Activated CD4-positive, alpha-beta memory T cell treated with anti-CD3 and anti-CD28 coated beads, Interleukin-2, amount 10 ng/mL, durations not matched to agents 7 days and 5 days (primary cell): ENCODE measurements around the gene MAP7. TPM values are rescaled to one million over a fixed set of nuclear protein-coding genes. Genes with fewer than 3 reads are reported as not detected.
"Not testable (repeated sequence)": the region's sequence is repeated elsewhere in the genome, so short reads cannot be mapped to it uniquely, and the experiment has no call there.

Experiments used
- CTCF ChIA-PET: fragments of 350-600 bp; sonication (Branson Sonifier 250); formaldehyde crosslinking; loops from one replicate; lab custom pipeline; 2021; ENCODE audit warnings: antibody characterized with exemption, inconsistent platforms; lab: Charles Lee
- POLR2A ChIA-PET: fragments of 350-600 bp; sonication (Branson Sonifier 250); formaldehyde crosslinking; loops from one replicate; lab custom pipeline; 2021; ENCODE audit warnings: antibody characterized with exemption; lab: Charles Lee
- DNase-seq: peaks from one replicate; pipeline ENCODE4 v3.0.0-alpha.2; 2020
- H3K27ac Mint-ChIP-seq: one replicate; pipeline ENCODE4 v1.8.0; 2021; ENCODE audit warnings: mild to moderate bottlenecking, mixed read lengths
- H3K27me3 Mint-ChIP-seq: one replicate; pipeline ENCODE4 v1.8.0; 2021; ENCODE audit warnings: mixed read lengths
- H3K36me3 Mint-ChIP-seq: one replicate; pipeline ENCODE4 v1.8.0; 2021; ENCODE audit warnings: low read depth, mixed read lengths
- H3K4me1 Mint-ChIP-seq: one replicate; pipeline ENCODE4 v1.8.0; 2021; ENCODE audit warnings: mixed read lengths
- H3K4me3 Mint-ChIP-seq: one replicate; pipeline ENCODE4 v1.8.0; 2021; ENCODE audit warnings: mild to moderate bottlenecking, mixed read lengths
- H3K9me3 Mint-ChIP-seq: one replicate; pipeline ENCODE4 v1.8.0; 2021; ENCODE audit warnings: mixed read lengths
- total RNA-seq, 2 experiments: library from RNA; stranded (reverse); gene quantifications; one replicate each; pipeline ENCODE4 v1.2.3, GENCODE V29; 2021

Gene MAP7
- total RNA-seq, 2 experiments from 2014 or later, result 1.4 to 1.8 TPM

GRCh38 chr6:136584290-136584689 is 34.1 kb upstream of the MAP7 start:
- DNase-seq, H3K27ac Mint-ChIP-seq, H3K9me3 Mint-ChIP-seq, H3K27me3 Mint-ChIP-seq, H3K4me3 Mint-ChIP-seq, POLR2A ChIA-PET, H3K4me1 Mint-ChIP-seq: not testable (repeated sequence)
- peaks cover 55% of the 10 kb centered on the region for H3K36me3 Mint-ChIP-seq
- CTCF ChIA-PET, result interaction anchor here (0.6 to 2.6 kb wide), 5 partner anchors 10 to 208 kb away, joined by 3 to 21 read pairs (median 3); partner anchors contain the start of genes MAP3K5 and MAP7

DNA sequence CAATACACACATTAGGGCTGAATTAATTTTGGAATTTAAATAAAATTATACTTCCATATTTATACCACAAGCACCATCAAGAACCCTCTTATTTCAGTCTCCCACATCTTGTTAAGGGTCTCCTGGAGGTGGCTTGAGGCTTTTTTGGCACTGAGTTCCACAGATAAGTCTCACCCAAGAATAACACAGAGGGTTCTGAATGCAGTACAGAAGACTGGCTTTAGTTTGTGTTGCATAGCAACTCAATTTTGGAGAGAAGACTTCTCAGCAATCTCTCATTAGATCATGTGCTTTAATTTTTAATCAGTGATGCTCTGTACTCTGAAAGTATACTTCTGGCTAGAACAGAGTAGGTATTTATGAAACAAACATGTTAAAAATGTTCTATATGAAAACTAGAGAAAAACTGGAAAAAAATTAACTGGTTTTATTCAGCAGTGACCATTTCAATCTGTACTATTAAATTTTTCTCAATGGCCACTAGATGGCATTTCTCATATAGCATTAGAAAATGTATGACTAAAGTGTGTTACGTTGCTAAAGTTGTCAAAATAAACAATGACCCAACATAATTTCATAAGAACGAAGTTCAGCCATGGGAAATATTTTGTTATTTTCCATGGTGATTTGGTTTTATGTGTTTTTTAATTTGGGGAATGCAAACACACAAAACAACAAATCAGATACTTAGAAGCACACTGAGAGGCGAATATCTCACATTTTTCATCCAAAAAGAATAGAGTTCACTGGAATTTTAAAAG is 32.7 kb upstream of the MAP7 start:
- Mint-ChIP-seq H3K27ac (no peak overlapping the region), H3K9me3 (no peaks in the 10 kb centered on the region), H3K27me3 (no peaks in the 10 kb centered on the region), H3K36me3 (peaks cover 52% of the 10 kb centered on the region), H3K4me3 (no peak overlapping the region), H3K4me1 (peaks cover 6% of the 10 kb centered on the region)
- no peak for DNase-seq
- CTCF ChIA-PET, result no interaction called here
- POLR2A ChIA-PET, result interaction anchor here (1.7 kb wide), 1 partner anchor 210 kb away, joined by 7 read pairs; the partner anchor contains the start of gene MAP3K5

GRCh38 chr6:136579800-136580199 is 29.6 kb upstream of the MAP7 start:
- no peak for DNase-seq
- Mint-ChIP-seq H3K4me3 (no peak overlapping the region), H3K27me3 (no peaks in the 10 kb centered on the region), H3K36me3 (peaks cover 60% of the 10 kb centered on the region), H3K27ac (no peak overlapping the region), H3K9me3 (no peaks in the 10 kb centered on the region), H3K4me1 (no peaks in the 10 kb centered on the region)
- POLR2A ChIA-PET, result no interaction called here
- CTCF ChIA-PET, result no interaction called here

- Mint-ChIP-seq H3K27ac (no peak overlapping the region), H3K36me3 (peaks cover 57% of the 10 kb centered on the region), H3K4me1 (no peaks in the 10 kb centered on the region), H3K27me3 (no peaks in the 10 kb centered on the region), H3K9me3 (peaks cover 7% of the 10 kb centered on the region), H3K4me3 (no peak overlapping the region)
- ChIA-PET POLR2A (no interaction called here), CTCF (no interaction called here)
- no peak for DNase-seq
Measured at GRCh38 chr6:136576821-136577220, 26.6 kb upstream of the MAP7 start.

DNA sequence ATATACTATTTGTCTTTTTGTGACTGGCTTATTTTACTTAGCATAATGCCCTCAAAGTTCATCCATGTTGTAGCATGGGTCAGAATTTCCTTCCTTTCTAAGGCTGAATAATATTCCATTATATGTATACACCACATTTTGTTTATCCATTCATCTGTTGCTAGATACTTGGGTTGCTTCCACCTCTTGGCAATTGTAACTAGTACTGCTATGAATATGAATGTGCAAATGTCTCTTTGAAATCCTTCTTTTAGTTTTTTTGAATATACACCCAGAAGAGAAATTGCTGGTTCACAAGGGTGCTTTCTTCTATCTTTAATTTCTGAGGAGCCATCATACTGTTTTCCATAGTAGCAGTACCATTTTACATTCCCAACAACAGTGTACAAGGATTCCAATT is 21.3 kb upstream of the MAP7 start:
- Mint-ChIP-seq H3K27ac (no peak overlapping the region), H3K27me3 (no peaks in the 10 kb centered on the region), H3K4me1 (no peaks in the 10 kb centered on the region), H3K4me3 (no peak overlapping the region), H3K36me3 (peaks cover 56% of the 10 kb centered on the region), H3K9me3 (peaks cover 19% of the 10 kb centered on the region)
- POLR2A ChIA-PET, result no interaction called here
- CTCF ChIA-PET, result no interaction called here
- DNase-seq, result no peak

DNA sequence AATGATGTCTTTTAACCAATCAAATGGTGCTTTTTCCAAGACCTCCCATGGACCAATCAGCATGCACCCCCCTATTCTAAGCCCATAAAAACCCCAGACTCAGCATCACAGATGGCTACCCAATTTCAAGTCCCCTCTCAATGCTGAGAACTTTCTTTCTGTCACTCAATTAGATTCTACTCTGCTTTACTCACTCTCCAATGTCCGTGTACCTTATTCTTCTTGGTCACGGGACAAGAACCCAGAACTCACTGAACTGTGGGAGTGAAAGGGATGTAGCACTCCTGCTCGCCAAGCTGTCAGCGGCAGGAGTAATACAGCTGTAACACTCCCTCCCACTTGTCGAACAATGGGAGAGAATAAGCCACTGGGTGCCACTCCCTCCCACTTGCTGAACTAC is 20.8 kb upstream of the MAP7 start:
- ChIA-PET CTCF (no interaction called here), POLR2A (no interaction called here)
- Mint-ChIP-seq H3K36me3 (peaks cover 54% of the 10 kb centered on the region), H3K27ac (no peak overlapping the region), H3K27me3 (no peaks in the 10 kb centered on the region), H3K4me3 (no peak overlapping the region), H3K4me1 (no peaks in the 10 kb centered on the region), H3K9me3 (peaks cover 19% of the 10 kb centered on the region)
- DNase-seq, result no peak

GRCh38 chr6:136568129-136568528 is 17.9 kb upstream of the MAP7 start:
- Mint-ChIP-seq H3K36me3 (peaks cover 51% of the 10 kb centered on the region), H3K9me3 (peaks cover 14% of the 10 kb centered on the region), H3K4me3 (no peak overlapping the region), H3K4me1 (peaks cover 11% of the 10 kb centered on the region), H3K27me3 (no peaks in the 10 kb centered on the region), H3K27ac (no peak overlapping the region)
- ChIA-PET CTCF (no interaction called here), POLR2A (no interaction called here)
- no peak for DNase-seq

GRCh38 chr6:136567688-136568087 is 17.5 kb upstream of the MAP7 start:
- no peaks in the 10 kb centered on the region for H3K27me3 Mint-ChIP-seq
- no peak for DNase-seq
- H3K9me3 Mint-ChIP-seq, result peaks cover 14% of the 10 kb centered on the region
- CTCF ChIA-PET, result no interaction called here
- peaks cover 48% of the 10 kb centered on the region for H3K36me3 Mint-ChIP-seq
- no peak overlapping the region for H3K27ac Mint-ChIP-seq
- POLR2A ChIA-PET, result interaction anchor here (1.0 kb wide), 1 partner anchor 224 kb away, joined by 3 read pairs; the partner anchor contains the start of gene MAP3K5
- H3K4me3 Mint-ChIP-seq, result no peak overlapping the region
- H3K4me1 Mint-ChIP-seq, result peaks cover 15% of the 10 kb centered on the region

DNA sequence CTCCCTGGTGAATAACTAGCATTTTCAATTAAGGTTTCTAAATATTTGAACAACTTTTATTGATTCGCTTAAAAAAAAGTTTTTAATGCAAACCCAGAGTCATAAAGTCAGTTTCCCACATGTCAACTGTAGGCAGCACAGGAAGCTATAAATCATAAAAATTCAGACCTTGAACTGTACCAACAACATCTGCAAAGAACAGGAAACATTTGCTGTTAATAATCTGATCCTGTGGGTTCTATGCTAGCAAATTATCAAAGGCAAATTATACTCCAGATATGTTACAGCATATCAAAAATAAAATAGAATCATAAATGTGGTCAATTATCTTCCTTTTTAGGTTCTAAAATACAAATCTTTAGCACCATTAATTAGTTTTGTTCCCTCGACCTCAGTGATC is 16.6 kb upstream of the MAP7 start:
- CTCF ChIA-PET, result no interaction called here
- Mint-ChIP-seq H3K9me3 (peaks cover 13% of the 10 kb centered on the region), H3K36me3 (peaks cover 45% of the 10 kb centered on the region), H3K27ac (no peak overlapping the region), H3K4me1 (peaks cover 17% of the 10 kb centered on the region), H3K4me3 (no peak overlapping the region), H3K27me3 (no peaks in the 10 kb centered on the region)
- POLR2A ChIA-PET, result interaction anchor here (1.0 kb wide), 1 partner anchor 225 kb away, joined by 3 read pairs; the partner anchor contains the start of gene MAP3K5
- no peak for DNase-seq

- Mint-ChIP-seq H3K36me3 (peaks cover 44% of the 10 kb centered on the region), H3K27me3 (no peaks in the 10 kb centered on the region), H3K9me3 (peaks cover 5% of the 10 kb centered on the region), H3K4me3 (no peak overlapping the region), H3K27ac (no peak overlapping the region), H3K4me1 (peaks cover 17% of the 10 kb centered on the region)
- DNase-seq, result no peak
- ChIA-PET POLR2A (no interaction called here), CTCF (no interaction called here)
Measured at GRCh38 chr6:136566007-136566487, 15.8 kb upstream of the MAP7 start.

DNA sequence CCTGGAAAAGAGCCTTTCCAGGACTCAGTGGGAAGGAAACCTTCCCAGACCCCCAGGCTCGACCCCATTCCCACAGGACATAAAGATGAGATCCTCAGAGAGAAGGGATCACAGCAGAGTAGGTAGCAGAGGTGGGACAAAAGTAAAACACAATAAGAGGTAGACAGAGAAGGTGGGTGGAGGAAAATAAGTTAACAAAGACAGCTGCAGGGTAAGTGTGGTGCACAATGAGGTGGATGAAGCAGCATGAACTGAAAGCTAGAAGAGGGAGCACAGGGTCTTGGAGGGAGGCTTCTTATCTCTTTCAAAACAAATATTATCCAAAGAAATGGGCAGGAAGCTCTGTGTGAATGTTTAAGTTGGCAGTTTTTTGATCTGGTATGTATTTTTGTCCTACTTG is 14.0 kb upstream of the MAP7 start:
- Mint-ChIP-seq H3K4me1 (peaks cover 17% of the 10 kb centered on the region), H3K27me3 (no peaks in the 10 kb centered on the region), H3K9me3 (no peaks in the 10 kb centered on the region), H3K36me3 (peaks cover 39% of the 10 kb centered on the region), H3K27ac (peak overlapping the region; percentile 12), H3K4me3 (no peak overlapping the region)
- CTCF ChIA-PET, result interaction anchor here (1.0 to 2.9 kb wide), 2 partner anchors 13 to 228 kb away, joined by 4 to 10 read pairs; partner anchors contain the start of genes MAP3K5 and MAP7
- POLR2A ChIA-PET, result interaction anchor here (1.0 to 1.5 kb wide), 2 partner anchors 14 to 17 kb away, joined by 3 read pairs; partner anchors contain the start of gene MAP7
- no peak for DNase-seq

DNA sequence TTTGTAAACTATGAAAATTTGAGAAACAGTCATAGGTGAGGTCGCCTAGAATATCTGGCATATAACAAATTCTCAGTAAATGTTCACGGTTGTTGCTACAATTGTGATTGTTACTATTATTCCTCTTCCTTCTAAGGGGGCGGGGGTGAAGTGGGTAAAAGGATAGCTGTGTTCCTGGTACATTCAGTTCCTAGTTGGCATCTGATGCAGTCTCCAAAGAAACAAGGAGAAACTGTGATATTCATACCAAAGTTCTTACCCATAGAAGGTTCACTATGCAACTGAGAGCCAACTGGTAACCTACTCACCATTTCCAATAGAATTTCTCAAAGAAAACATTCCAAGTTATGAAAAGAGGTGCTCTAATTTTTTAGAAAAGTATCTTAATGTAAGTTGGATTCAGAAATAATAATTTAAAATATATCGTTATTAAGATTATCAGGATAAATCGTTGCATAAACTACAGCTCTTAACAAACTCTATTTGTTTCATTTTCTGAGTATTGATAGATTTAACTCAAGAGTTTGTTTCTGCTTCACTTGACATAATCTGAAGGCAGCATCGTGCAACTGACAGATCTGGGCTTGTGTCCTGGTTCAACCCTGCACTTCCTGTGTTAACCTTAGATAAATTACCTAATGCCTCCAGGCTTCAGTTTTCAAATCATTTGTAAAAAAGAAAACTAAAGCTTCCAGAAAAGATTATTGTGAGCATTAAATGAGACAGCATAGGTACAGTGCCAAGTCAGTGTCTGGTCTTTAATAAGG is 13.3 kb upstream of the MAP7 start:
- peaks cover 17% of the 10 kb centered on the region for H3K4me1 Mint-ChIP-seq
- H3K9me3 Mint-ChIP-seq, result no peaks in the 10 kb centered on the region
- H3K27ac Mint-ChIP-seq, result peak overlapping the region; percentile 12
- no peak overlapping the region for H3K4me3 Mint-ChIP-seq
- peaks cover 39% of the 10 kb centered on the region for H3K36me3 Mint-ChIP-seq
- POLR2A ChIA-PET, result interaction anchor here (1.0 kb wide), 1 partner anchor 18 kb away, joined by 3 read pairs; no protein-coding TSS in a partner anchor
- CTCF ChIA-PET, result interaction anchor here (0.7 to 2.9 kb wide), 4 partner anchors 13 to 229 kb away, joined by 3 to 10 read pairs (median 4); partner anchors contain the start of genes MAP3K5 and MAP7
- no peaks in the 10 kb centered on the region for H3K27me3 Mint-ChIP-seq
- DNase-seq, result no peak

DNA sequence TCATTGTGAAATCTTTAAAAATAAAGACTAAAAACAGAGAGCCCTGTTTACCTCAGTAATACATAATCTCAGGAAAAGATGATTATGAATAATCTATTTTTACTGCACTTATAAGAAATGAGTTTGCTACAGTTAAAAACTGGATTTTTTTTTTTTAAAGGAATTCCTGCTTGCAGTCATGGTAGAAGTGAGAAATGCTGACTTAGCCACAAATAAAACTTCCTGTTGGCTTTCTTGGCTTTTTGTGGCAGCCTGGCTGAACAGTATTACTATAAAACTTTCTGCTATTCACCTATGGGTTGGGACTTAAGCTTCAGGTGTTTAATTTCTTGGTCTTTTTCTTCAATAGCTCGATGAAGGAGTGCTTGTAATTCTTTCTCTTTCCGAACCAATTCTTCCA is 12.0 kb upstream of the MAP7 start:
- H3K27ac Mint-ChIP-seq, result no peak overlapping the region
- CTCF ChIA-PET, result interaction anchor here (1.3 to 2.9 kb wide), 2 partner anchors 11 to 18 kb away, joined by 4 to 10 read pairs; partner anchors contain the start of gene MAP7
- peaks cover 17% of the 10 kb centered on the region for H3K4me1 Mint-ChIP-seq
- DNase-seq, result no peak
- no peaks in the 10 kb centered on the region for H3K9me3 Mint-ChIP-seq
- H3K27me3 Mint-ChIP-seq, result no peaks in the 10 kb centered on the region
- no peak overlapping the region for H3K4me3 Mint-ChIP-seq
- POLR2A ChIA-PET, result interaction anchor here (0.6 kb wide), 1 partner anchor 159 kb away, joined by 4 read pairs; no protein-coding TSS in a partner anchor
- peaks cover 44% of the 10 kb centered on the region for H3K36me3 Mint-ChIP-seq
